Iris pigment epithelial cell (primary cell): Measurements from ENCODE around the gene SLC24A3.

Source experiments
- DNase-seq: peaks from one replicate; pipeline ENCODE4 v3.0.0-alpha.2; 2011; ENCODE audit warnings: low read depth

Gene SLC24A3

GRCh38 chr20:19508449-19508848, 296.0 kb downstream of the SLC24A3 start:
- DNase-seq, result no peak

GRCh38 chr20:19510611-19511010, 298.2 kb downstream of the SLC24A3 start:
- no peak for DNase-seq

GRCh38 chr20:19511931-19512330, 299.5 kb downstream of the SLC24A3 start:
- DNase-seq, result no peak

- DNase-seq, result no peak
Measured at GRCh38 chr20:19512886-19513677, 300.6 kb downstream of the SLC24A3 start.

GRCh38 chr20:19515074-19515473, 302.6 kb downstream of the SLC24A3 start:
- no peak for DNase-seq

- no peak for DNase-seq
Measured at GRCh38 chr20:19519466-19519865, 307.0 kb downstream of the SLC24A3 start.

GRCh38 chr20:19520261-19520660, 307.8 kb downstream of the SLC24A3 start:
- DNase-seq, result no peak

- DNase-seq, result no peak
Measured at GRCh38 chr20:19522071-19522801, 309.8 kb downstream of the SLC24A3 start.

- no peak for DNase-seq
Measured at GRCh38 chr20:19522836-19523590, 310.6 kb downstream of the SLC24A3 start.

GRCh38 chr20:19524691-19525090, 312.2 kb downstream of the SLC24A3 start:
- no peak for DNase-seq

- no peak for DNase-seq
Measured at GRCh38 chr20:19527509-19527908, 315.1 kb downstream of the SLC24A3 start.

GRCh38 chr20:19528286-19529030, 316.0 kb downstream of the SLC24A3 start:
- DNase-seq, result no peak

GRCh38 chr20:19530006-19530405, 317.6 kb downstream of the SLC24A3 start:
- no peak for DNase-seq

- no peak for DNase-seq
Measured at GRCh38 chr20:19531446-19531845, 319.0 kb downstream of the SLC24A3 start.

- no peak for DNase-seq
Measured at GRCh38 chr20:19538556-19538955, 326.1 kb downstream of the SLC24A3 start.

GRCh38 chr20:19539191-19539590, 326.7 kb downstream of the SLC24A3 start:
- no peak for DNase-seq

GRCh38 chr20:19540392-19540791, 327.9 kb downstream of the SLC24A3 start:
- DNase-seq, result no peak

GRCh38 chr20:19543101-19543500, 330.7 kb downstream of the SLC24A3 start:
- DNase-seq, result no peak

- no peak for DNase-seq
Measured at GRCh38 chr20:19544684-19545083, 332.2 kb downstream of the SLC24A3 start.

GRCh38 chr20:19546648-19547047, 334.2 kb downstream of the SLC24A3 start:
- DNase-seq, result no peak

GRCh38 chr20:19547547-19547946, 335.1 kb downstream of the SLC24A3 start:
- no peak for DNase-seq

- no peak for DNase-seq
Measured at GRCh38 chr20:19549896-19550295, 337.5 kb downstream of the SLC24A3 start.
